ENCODE results near the gene MTMR12.
"Not testable (repeated sequence)": the region's sequence is repeated elsewhere in the genome, so short reads cannot be mapped to it uniquely, and the experiment has no call there.

MTMR12 gene

GRCh38 chr5:32229586-32229985 is 83.2 kb downstream of the MTMR12 start:
- no peak for DNase-seq

GRCh38 chr5:32228816-32229215 is 83.9 kb downstream of the MTMR12 start:
- no peak for DNase-seq

- no peak for DNase-seq
These were observed 87.3 kb downstream of the MTMR12 start for GRCh38 chr5:32225445-32225844.

DNA sequence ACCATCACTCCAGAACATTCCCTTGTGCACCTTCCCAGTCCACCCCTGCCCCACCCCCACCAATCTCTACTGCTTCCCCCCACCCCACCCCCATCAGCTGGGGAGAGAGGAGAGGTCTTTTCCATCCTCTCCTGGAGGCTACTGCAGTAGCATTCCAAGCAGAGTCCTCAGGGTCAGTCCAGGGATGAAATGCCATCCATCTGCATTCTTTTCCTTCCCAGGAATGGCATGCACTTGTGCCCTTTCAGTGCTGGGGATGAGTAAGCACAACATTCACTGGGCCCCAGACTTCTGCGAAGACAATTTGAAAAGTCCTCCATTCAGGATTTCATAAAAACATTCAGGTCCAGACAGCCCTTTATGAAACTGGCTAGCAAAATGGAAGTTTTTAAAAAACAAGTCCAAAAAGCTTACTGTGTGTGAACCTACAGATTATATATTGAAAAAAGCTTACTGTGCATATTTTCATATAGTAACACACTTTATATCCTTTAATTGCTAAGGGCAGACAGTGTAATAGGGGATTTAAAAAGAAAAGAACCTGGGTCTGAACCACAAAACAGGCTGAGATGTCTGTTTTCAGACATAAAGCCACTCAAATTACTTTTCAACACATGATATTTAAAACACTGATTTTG is 88.6 kb downstream of the MTMR12 start:
- peak; percentile 8 for DNase-seq

DNA sequence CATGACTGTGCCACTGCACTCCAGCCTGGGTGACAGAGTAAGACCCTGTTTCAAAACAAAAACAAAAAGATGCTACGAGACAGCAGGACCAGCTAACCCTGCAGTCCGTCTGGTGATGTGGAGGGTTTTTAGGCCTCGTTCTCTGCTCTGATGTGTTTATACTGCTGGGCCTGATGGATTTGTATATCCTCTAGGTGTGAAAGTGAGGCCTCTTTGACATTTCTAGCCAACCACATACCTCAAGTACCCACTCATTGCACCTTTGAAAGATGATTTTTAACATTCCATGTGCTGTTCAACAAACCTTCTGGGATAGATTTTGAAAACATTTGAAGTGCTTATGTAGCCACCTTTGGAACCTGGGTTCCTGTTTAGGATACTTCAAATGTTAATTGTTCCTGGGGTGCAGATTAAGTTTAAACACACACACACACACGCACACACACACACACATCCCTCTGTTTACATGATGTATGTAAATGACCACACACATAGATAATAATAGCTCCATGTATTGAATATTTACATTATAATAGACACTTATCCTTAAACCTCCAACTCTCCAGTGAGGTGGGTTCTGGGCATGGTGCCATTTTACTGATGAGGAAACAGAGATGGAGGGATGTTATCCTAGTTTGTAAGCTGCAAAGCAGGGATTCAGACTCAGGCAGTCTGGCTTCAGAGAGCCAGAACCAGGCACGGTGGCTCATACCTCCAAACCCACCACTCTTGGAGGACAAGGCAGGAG is 89.8 kb downstream of the MTMR12 start:
- no peak for DNase-seq

DNA sequence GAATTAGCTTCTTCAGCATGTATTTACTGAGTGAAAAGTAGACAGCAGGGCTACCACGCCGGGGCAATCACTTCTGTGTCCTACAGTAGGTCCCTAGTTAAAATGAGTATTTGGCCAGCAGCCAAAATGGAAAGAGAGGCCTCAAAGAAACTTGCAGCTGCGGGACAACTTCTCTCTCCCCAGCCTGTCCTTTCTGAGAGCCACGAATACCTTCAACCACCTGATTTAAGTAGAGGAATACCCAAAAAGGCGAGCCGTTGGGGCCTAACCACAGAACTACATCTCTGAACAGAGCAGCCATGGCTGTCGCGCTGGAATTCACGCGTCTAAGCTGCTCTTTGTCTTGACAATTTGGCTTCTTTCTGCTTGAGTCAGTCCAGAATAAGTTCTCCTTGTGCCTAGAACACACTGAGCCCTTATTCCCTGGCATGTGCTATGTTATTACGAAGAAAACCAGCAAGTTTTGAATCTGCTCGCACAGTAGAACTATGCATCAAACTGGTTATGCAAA is 94.8 kb downstream of the MTMR12 start:
- peak; percentile 13 for DNase-seq

- DNase-seq = not testable (repeated sequence)
These were observed 98.4 kb downstream of the MTMR12 start for GRCh38 chr5:32214344-32214743.

- no peak for DNase-seq
These were observed 102.6 kb downstream of the MTMR12 start for GRCh38 chr5:32210151-32210550.

DNA sequence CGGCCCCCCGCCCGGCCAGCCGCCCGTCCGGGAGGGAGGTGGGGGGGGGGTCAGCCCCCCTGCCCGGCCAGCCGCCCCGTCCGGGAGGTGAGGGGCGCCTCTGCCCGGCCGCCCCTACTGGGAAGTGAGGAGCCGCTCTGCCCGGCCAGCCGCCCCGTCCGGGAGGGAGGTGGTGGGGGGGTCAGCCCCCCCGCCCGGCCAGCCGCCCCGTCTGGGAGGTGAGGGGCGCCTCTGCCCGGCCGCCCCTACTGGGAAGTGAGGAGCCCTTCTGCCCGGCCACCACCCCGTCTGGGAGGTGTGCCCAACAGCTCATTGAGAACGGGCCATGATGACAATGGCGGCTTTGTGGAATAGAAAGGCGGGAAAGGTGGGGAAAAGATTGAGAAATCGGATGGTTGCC is 103.9 kb downstream of the MTMR12 start:
- DNase-seq = not testable (repeated sequence)

DNA sequence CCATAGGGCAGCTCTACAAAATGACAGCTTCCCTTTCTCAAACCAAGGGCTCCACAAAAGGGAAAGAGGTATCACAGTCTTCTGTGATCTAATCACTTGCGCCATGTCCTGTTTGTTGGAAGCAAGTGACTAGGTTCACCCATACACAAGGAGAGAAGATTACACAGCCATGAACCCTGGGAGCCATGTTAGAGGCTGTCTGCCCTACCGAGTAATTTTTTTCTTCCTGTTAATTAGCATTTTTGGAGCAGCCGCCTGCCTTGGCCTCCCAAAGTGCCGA is 105.4 kb downstream of the MTMR12 start:
- DNase-seq = no peak

GRCh38 chr5:32206509-32207354 is 106.0 kb downstream of the MTMR12 start:
- DNase-seq = no peak

DNA sequence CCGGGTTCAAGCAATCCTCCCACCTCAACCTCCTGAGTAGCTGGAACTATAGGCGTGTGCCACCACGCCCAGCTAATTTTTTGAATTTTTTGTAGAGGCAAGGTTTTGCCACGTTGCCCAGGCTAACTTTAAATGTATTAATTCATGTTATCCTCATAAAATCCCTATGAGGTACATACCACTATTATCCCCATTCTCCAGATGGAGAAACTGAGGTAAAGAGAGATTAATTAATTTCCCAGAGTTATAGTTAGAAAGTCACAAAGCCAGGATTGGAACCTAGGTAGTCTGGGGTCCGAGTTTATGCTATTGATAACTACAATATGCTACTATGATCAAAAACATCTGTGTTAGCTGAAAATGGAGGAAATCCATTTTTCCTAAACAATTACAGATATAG is 106.7 kb downstream of the MTMR12 start:
- no peak for DNase-seq

GRCh38 chr5:32202394-32202793 is 110.3 kb downstream of the MTMR12 start:
- DNase-seq = no peak

GRCh38 chr5:32201122-32201753 is 111.5 kb downstream of the MTMR12 start:
- DNase-seq = no peak

DNA sequence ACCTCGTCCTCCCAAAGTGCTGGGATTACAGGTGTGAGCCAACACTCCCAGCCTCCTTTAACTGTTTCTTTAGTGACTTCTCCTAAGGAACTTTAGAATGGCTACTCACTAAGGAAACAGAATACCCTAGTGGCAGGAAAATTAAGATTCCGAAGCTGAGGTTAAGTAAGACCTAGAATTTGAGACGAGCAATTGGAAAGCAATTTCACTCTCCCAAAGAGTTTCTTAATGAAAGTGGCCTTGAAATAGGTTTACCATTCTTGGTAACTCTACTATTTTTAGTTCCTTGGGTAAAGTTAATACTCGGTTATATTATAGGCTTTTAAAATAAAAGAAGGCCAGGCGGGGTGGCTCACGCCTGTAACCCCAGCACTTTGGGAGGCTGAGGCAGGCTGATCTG is 115.7 kb downstream of the MTMR12 start:
- no peak for DNase-seq

DNA sequence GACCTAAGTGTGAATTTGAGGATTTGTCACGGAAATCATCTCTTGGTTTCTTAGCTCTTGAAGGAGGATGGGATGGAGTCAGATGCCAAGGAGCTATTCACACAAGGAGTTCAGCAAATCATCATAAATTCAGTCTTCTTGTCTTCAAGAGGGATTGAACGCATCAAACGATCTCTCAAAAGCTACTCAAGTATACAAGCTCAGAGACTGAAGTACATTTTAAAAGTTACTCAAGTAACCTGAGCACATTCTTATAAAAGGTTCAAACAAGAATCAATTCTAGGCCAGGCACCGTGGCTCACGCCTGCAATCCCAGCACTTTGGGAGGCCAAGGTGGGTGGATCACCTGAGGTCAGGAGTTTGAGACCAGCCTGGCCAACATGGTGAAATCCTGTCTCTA is 117.5 kb downstream of the MTMR12 start:
- DNase-seq = no peak

GRCh38 chr5:32193591-32193990 is 119.1 kb downstream of the MTMR12 start:
- DNase-seq = peak; percentile 95

DNA sequence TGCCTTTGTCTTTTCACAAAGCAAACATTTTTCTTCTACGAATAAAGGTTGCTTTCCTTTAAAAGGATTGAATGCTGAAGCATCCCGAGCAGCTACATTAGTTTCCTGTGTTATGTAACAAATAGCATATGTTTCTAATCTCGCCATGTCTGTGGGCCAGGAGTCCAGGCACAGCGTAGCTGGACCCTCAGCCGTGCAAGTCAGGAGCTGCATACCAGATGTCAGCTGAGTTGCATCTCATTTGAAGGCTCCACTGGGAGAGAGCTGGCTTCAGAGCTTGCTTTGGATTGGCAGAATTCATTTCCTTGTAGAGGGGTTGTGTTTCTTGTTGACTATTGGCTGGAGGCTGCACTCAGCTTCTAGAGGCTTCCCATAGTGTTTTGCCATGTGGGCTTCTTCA is 122.6 kb downstream of the MTMR12 start:
- no peak for DNase-seq

DNA sequence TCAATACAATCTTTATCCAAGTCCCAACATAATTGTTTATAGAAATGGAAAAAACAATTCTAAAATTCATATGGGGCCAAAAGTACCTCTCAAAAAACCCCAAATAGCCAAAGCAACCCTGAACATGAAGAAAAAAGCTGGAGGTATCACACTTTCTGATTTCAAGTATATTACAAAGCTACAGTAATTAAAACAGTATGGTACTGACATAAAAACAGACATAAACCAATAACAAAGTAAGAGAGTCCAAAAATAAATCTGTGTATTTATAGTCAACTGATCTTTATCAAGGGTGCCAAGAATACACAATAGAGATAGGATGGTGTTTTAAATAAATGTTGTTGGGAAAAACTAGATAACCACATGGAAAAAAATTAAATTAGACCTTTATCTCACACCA is 125.1 kb downstream of the MTMR12 start:
- no peak for DNase-seq

- DNase-seq = no peak
These were observed 130.2 kb downstream of the MTMR12 start for GRCh38 chr5:32182463-32183063.
